Esophagus muscularis mucosa (tissue), 4 donors: Measurements from ENCODE around the gene GFOD1. TPM values are rescaled to one million over a fixed set of nuclear protein-coding genes. Genes with fewer than 3 reads are reported as not detected.
"Not testable (repeated sequence)": the region's sequence is repeated elsewhere in the genome, so short reads cannot be mapped to it uniquely, and the experiment has no call there.

ENCODE experiments used
- DNase-seq: peaks from one replicate; pipeline ENCODE4 v3.0.0-alpha.2; 2017; ENCODE audit errors: extremely low spot score
- H3K27ac ChIP-seq, 4 donors: fragments of 200-600 bp; sonication (generic); replicated peaks in 1 of 4; 1 replicate in 3 of 4; 2 replicates in 1 of 4; pipeline ENCODE4 v1.5.1; 2016 to 2019; ENCODE audit warnings: mild to moderate bottlenecking in 1 of 4
- H3K27me3 ChIP-seq, 4 donors: fragments of 200-600 bp; sonication (generic); one replicate each; pipeline versions ENCODE4 v1.5.1 to v1.6.0; 2016 to 2019
- H3K36me3 ChIP-seq, 4 donors: fragments of 200-600 bp; sonication (generic); one replicate each; pipeline ENCODE4 v1.5.1; 2016 to 2019
- H3K4me1 ChIP-seq, 4 donors: fragments of 200-600 bp; sonication (generic); one replicate each; pipeline ENCODE4 v1.5.1; 2016 to 2019
- H3K4me3 ChIP-seq, 4 donors: fragments of 200-600 bp; sonication (generic); 1 replicate in 2 of 4; 2 replicates in 2 of 4; pipeline ENCODE4 v1.5.1; 2016 to 2019; ENCODE audit warnings: mild to moderate bottlenecking in 4 of 4, moderate library complexity in 1 of 4
- H3K9me3 ChIP-seq, 4 donors: fragments of 200-600 bp; sonication (generic); 1 replicate in 3 of 4; 2 replicates in 1 of 4; pipeline ENCODE4 v1.5.1; 2016 to 2019
- CTCF ChIP-seq, 3 experiments: fragments of 200-600 bp in 2 of 3; fragments of 450-650 bp in 1 of 3; sonication (generic) in 2 of 3; IDR thresholded peaks; one replicate each; pipeline ENCODE4 v1.5.1; 2017 to 2019; ENCODE audit warnings: antibody characterized with exemption in 3 of 3, mild to moderate bottlenecking in 2 of 3, moderate library complexity in 1 of 3
- EP300 ChIP-seq: sonication (generic); formaldehyde crosslinking; IDR thresholded peaks from one replicate; pipeline ENCODE4 v1.6.1; 2017; ENCODE audit warnings: antibody characterized with exemption
- POLR2A ChIP-seq: fragments of 450-650 bp; IDR thresholded peaks from one replicate; pipeline ENCODE4 v1.6.1; 2017; ENCODE audit warnings: antibody characterized with exemption, moderate library complexity, mild to moderate bottlenecking, low read depth
- POLR2AphosphoS5 ChIP-seq, 2 donors: sonication (generic); formaldehyde crosslinking; IDR thresholded peaks; one replicate each; pipeline ENCODE4 v1.6.1; 2017; ENCODE audit warnings: antibody characterized with exemption in 2 of 2
- WGBS: methylation state at CpG from one replicate; pipeline ENCODE4 v1.1.5; 2018; 5-methylcytosine and 5-hydroxymethylcytosine counted together
- intact Hi-C: fragments of 100-400 bp; cut with DNase I; formaldehyde crosslinking; loops from one replicate; pipeline ENCODE4 v1.15.1; 2023
- total RNA-seq, 4 donors: library from RNA; depleted of rRNA; stranded (reverse); fragments of >200 nt; gene quantifications; one replicate each; pipeline versions ENCODE4 v1.1.0 to v1.2.1, GENCODE V29; 2016

GFOD1 gene
- total RNA-seq, 4 donors from 2014 or later = 21.7 to 34.5 (median 25.8) TPM

- Histone ChIP-seq H3K9me3 (no peaks in the 10 kb centered on the region), H3K36me3 (no peaks in the 10 kb centered on the region), H3K4me1 (peaks cover 8 to 22% (median 15%) of the 10 kb centered on the region in 4 donors), H3K27ac (no peak overlapping the region), H3K27me3 (no peaks in the 10 kb centered on the region), H3K4me3 (no peak overlapping the region)
- WGBS = 88% methylated on average over 16 of the region's 16 CpGs
- intact Hi-C loops = no loop called here
- no peak for TF ChIP-seq POLR2A
- no peak for TF ChIP-seq POLR2AphosphoS5 (IDR thresholded peaks at IDR 0.05)
- TF ChIP-seq EP300 = no peak
- no peak for TF ChIP-seq CTCF (IDR thresholded peaks at IDR 0.05)
- DNase-seq = no peak
These were observed 26.5 kb upstream of the GFOD1 start for GRCh38 chr6:13513626-13514502.

- DNase-seq = no peak
- intact Hi-C loops = no loop called here
- Histone ChIP-seq H3K4me3 (no peak overlapping the region), H3K4me1 (peaks cover 15 to 28% (median 20%) of the 10 kb centered on the region in 4 donors), H3K36me3 (no peaks in the 10 kb centered on the region), H3K27ac (no peak overlapping the region), H3K27me3 (no peaks in the 10 kb centered on the region), H3K9me3 (no peaks in the 10 kb centered on the region)
- 86% methylated on average over 9 of the region's 9 CpGs for WGBS
- no peak for TF ChIP-seq CTCF (IDR thresholded peaks at IDR 0.05)
- TF ChIP-seq EP300 = no peak
- no peak for TF ChIP-seq POLR2A
- no peak for TF ChIP-seq POLR2AphosphoS5 (IDR thresholded peaks at IDR 0.05)
These were observed 25.5 kb upstream of the GFOD1 start for GRCh38 chr6:13512900-13513299.

DNA sequence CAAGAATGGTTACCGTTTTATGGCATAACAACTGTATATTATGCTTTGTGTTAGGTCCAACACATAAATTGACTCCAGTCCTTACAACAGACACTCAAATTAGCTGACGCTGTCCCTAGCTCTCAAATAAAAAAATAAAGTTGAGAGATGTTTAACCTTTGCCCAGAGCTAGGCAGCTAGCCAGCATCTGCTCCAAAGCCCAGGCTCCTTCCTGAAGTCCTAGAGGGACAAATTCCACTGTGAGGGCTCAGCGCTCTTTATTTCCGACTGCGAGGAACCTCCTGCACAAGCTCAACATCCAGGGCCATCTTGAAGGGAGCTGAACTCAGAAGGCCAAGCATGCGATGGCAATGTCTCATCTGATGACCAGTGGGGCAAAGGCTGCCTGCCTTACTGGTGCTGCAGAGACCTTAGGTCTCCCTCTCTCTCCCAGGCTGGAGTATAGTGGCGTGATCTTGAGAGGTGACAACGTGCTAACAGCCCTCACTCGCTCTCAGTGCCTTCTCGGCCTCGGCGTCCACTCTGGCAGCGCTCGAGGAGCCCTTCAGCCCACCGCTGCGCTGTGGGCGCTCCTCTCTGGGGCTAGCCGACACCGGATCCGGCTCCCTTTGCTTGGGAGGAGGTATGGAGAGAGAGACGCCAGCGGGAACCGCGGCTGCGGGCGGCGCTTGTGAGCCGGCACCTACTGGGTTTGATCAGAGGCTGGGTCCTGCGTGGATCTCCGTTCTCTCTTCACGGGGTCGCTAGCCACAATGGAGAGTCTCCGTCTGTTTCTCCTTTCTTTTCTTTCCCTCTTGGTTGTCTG, 24.7 kb upstream of the GFOD1 start:
- H3K27me3 ChIP-seq = no peaks in the 10 kb centered on the region

DNA sequence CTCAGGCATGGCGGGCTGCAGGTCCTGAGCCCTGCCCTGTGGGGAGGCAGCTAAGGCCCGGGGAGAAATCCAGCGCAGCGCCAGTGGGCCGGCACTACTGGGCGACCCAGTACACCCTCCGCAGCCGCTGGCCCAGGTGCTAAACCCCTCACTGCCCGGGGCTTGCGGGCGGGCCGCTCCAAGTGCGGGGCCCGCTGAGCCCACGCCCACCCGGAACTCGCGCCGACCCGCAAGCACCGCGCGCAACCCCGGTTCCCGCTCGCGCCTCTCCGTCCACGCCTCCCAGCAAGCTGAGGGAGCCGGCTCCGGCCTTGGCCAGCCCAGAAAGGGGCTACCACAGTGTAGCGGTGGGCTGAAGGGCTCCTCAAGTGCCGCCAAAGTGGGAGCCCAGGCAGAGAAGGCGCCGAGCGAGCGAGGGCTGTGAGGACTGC, 23.8 kb upstream of the GFOD1 start:
- H3K27me3 ChIP-seq, H3K27ac ChIP-seq, H3K36me3 ChIP-seq, DNase-seq, H3K9me3 ChIP-seq, intact Hi-C loops, H3K4me3 ChIP-seq: not testable (repeated sequence)
- peaks cover 15 to 28% (median 20%) of the 10 kb centered on the region in 4 donors for H3K4me1 ChIP-seq
- 91% methylated on average over 6 of the region's 37 CpGs for WGBS

More for the DNA sequence above, 24.7 kb upstream of the GFOD1 start:
- no peaks in the 10 kb centered on the region for H3K9me3 ChIP-seq
- DNase-seq = no peak
- 86% methylated on average over 33 of the region's 33 CpGs for WGBS
- peaks cover 15 to 28% (median 20%) of the 10 kb centered on the region in 4 donors for H3K4me1 ChIP-seq
- H3K27ac ChIP-seq = no peak overlapping the region
- H3K4me3 ChIP-seq = no peak overlapping the region
- no peak for TF ChIP-seq POLR2AphosphoS5 (IDR thresholded peaks at IDR 0.05)
- no peak for TF ChIP-seq POLR2A
- TF ChIP-seq CTCF (IDR thresholded peaks at IDR 0.05) = no peak
- no peak for TF ChIP-seq EP300
- intact Hi-C loops = no loop called here
- H3K36me3 ChIP-seq = no peaks in the 10 kb centered on the region

DNA sequence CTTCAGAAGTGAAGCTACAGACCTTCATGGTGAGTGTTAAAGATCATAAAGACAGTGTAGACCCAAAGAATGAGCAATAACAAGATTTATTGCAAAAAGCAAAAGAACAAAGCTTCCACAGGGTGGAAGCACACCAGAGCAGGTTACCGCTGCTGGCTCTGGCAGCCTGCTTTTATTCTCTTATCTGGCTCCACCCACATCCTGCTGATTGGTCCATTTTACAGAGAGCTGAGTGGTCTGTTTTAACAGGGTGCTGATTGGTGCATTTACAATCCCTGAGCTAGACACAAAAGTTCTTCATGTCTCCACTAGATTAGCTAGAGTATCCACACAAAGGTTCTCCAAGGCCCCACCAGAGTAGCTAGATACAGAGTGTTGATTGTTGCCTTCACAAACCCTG, 23.0 kb upstream of the GFOD1 start:
- DNase-seq, H3K4me3 ChIP-seq, H3K36me3 ChIP-seq, intact Hi-C loops, H3K27me3 ChIP-seq, H3K9me3 ChIP-seq, H3K27ac ChIP-seq: not testable (repeated sequence)
- 100% methylated on average over 1 of the region's 1 CpG for WGBS
- peaks cover 15 to 28% (median 20%) of the 10 kb centered on the region in 4 donors for H3K4me1 ChIP-seq
